HepG2 (cell line): ENCODE data around the gene HELZ2. TPM values are rescaled to one million over a fixed set of nuclear protein-coding genes. Genes with fewer than 3 reads are reported as not detected.

ENCODE experiments used
- ELF4 ChIP-seq: sonication (generic); formaldehyde crosslinking; IDR thresholded peaks from 2 replicates; pipeline ENCODE4 v1.5.0; 2020; ENCODE audit warnings: missing genetic modification reagents, mild to moderate bottlenecking, moderate library complexity, borderline replicate concordance
- GPN1 ChIP-seq: sonication (generic); formaldehyde crosslinking; IDR thresholded peaks from 2 replicates; pipeline ENCODE4 v1.5.1; 2020; ENCODE audit warnings: missing genetic modification reagents, borderline replicate concordance
- KAT8 ChIP-seq: IDR thresholded peaks from 2 replicates; pipeline ENCODE4 v1.6.1; 2016; ENCODE audit warnings: missing genetic modification reagents, missing compliant biosample characterization
- MTA3 ChIP-seq: sonication (generic); formaldehyde crosslinking; IDR thresholded peaks from 2 replicates; pipeline ENCODE4 v1.4.0; 2020; ENCODE audit warnings: missing genetic modification reagents
- MXD4 ChIP-seq: IDR thresholded peaks from 2 replicates; pipeline ENCODE4 v1.6.1; 2016; ENCODE audit warnings: mild to moderate bottlenecking, missing biosample characterization, missing genetic modification reagents
- NCOA5 ChIP-seq: sonication (generic); formaldehyde crosslinking; IDR thresholded peaks from 2 replicates; pipeline ENCODE4 v1.4.0; 2020; ENCODE audit warnings: missing genetic modification reagents
- PCBP2 ChIP-seq: fragments of 200-400 bp; formaldehyde crosslinking; optimal IDR thresholded peaks from 2 replicates; pipeline ENCODE3; 2018; ENCODE audit warnings: low read length, low read depth; ENCODE audit not compliant: poor library complexity, severe bottlenecking
- PHB2 ChIP-seq: fragments of 450-650 bp; IDR thresholded peaks from 2 replicates; pipeline ENCODE4 v1.6.1; 2018; ENCODE audit not compliant: partially characterized antibody
- PLRG1 ChIP-seq: fragments of 450-650 bp; conservative IDR thresholded peaks from 2 replicates; pipeline ENCODE4 v1.6.1; 2016
- PPARG ChIP-seq: conservative IDR thresholded peaks from 2 replicates; pipeline ENCODE4 v1.6.1; 2016; ENCODE audit warnings: missing biosample characterization, missing genetic modification reagents
- REXO4 ChIP-seq: sonication (generic); formaldehyde crosslinking; IDR thresholded peaks from 2 replicates; pipeline ENCODE4 v1.8.0; 2022; ENCODE audit warnings: missing genetic modification reagents, mild to moderate bottlenecking, borderline replicate concordance
- SNAI1 ChIP-seq: sonication (generic); formaldehyde crosslinking; IDR thresholded peaks from 2 replicates; pipeline ENCODE4 v1.5.0; 2020; ENCODE audit warnings: mild to moderate bottlenecking, missing genetic modification reagents, borderline replicate concordance
- ZBTB20 ChIP-seq: sonication (generic); formaldehyde crosslinking; IDR thresholded peaks from 2 replicates; pipeline ENCODE4 v1.8.1; 2023; ENCODE audit warnings: missing genetic modification reagents, low read depth, mild to moderate bottlenecking, borderline replicate concordance
- ZBTB42 ChIP-seq: sonication (generic); formaldehyde crosslinking; IDR thresholded peaks from 2 replicates; pipeline ENCODE4 v1.5.0; 2020; ENCODE audit warnings: mild to moderate bottlenecking, missing genetic modification reagents
- ZNF253 ChIP-seq: sonication (generic); formaldehyde crosslinking; IDR thresholded peaks from 2 replicates; pipeline ENCODE4 v1.8.0; 2022; ENCODE audit warnings: mild to moderate bottlenecking, missing genetic modification reagents, borderline replicate concordance
- ZNF256 ChIP-seq: sonication (generic); formaldehyde crosslinking; conservative IDR thresholded peaks from 2 replicates; pipeline ENCODE4 v1.4.0; 2020; ENCODE audit warnings: missing genetic modification reagents
- ZNF260 ChIP-seq: sonication (generic); formaldehyde crosslinking; IDR thresholded peaks from 2 replicates; pipeline ENCODE4 v1.4.0; 2020; ENCODE audit warnings: missing genetic modification reagents, low read depth, mild to moderate bottlenecking, borderline replicate concordance
- ZNF879 ChIP-seq: sonication (generic); formaldehyde crosslinking; IDR thresholded peaks from 2 replicates; pipeline ENCODE4 v1.8.1; 2023; ENCODE audit warnings: missing genetic modification reagents
- ZNF883 ChIP-seq: sonication (generic); formaldehyde crosslinking; IDR thresholded peaks from 2 replicates; pipeline ENCODE4 v1.5.1; 2020; ENCODE audit warnings: mild to moderate bottlenecking, missing genetic modification reagents; ENCODE audit errors: not compliant biosample characterization
- polyA plus RNA-seq, 8 experiments: library from polyadenylated mRNA; depleted of rRNA in 3 of 8; stranded (reverse) in 7 of 8; unstranded in 1 of 8; fragments of >200 nt; fragmentation: Illumina TruSeq in 4 of 8; extraction: Trizol in 4 of 8; gene quantifications; 2 replicates each; pipeline versions ENCODE4 v1.2.1 to v1.2.3, GENCODE V29; 2011 to 2016; ENCODE audit warnings: low read depth in 4 of 8, missing spikeins in 1 of 8, mixed read lengths in 1 of 8; ENCODE audit not compliant: insufficient read depth in 1 of 8
- total RNA-seq, 5 experiments: library from RNA; depleted of rRNA; stranded (reverse); fragments of >200 nt; fragmentation: Illumina TruSeq; extraction: Trizol; gene quantifications; 2 replicates each; pipeline ENCODE4 v1.2.3, GENCODE V29; 2016; ENCODE audit warnings: low read depth in 1 of 5
- TF ChIP-seq, protein P1 (sequence below): sonication (generic); formaldehyde crosslinking; IDR thresholded peaks from 2 replicates; pipeline ENCODE4 v1.5.1; 2020; ENCODE audit warnings: mild to moderate bottlenecking, missing genetic modification reagents, moderate library complexity
- TF ChIP-seq, protein P2 (sequence below): sonication (generic); formaldehyde crosslinking; IDR thresholded peaks from 2 replicates; pipeline ENCODE4 v1.4.0; 2020; ENCODE audit warnings: missing genetic modification reagents, borderline replicate concordance

Gene HELZ2
- total and polyA plus RNA-seq, 2 of the 13 experiments (the other 11 are each of a cell fraction or from before 2014, with no cell fraction given) = 9.6 to 10.1 TPM

DNA sequence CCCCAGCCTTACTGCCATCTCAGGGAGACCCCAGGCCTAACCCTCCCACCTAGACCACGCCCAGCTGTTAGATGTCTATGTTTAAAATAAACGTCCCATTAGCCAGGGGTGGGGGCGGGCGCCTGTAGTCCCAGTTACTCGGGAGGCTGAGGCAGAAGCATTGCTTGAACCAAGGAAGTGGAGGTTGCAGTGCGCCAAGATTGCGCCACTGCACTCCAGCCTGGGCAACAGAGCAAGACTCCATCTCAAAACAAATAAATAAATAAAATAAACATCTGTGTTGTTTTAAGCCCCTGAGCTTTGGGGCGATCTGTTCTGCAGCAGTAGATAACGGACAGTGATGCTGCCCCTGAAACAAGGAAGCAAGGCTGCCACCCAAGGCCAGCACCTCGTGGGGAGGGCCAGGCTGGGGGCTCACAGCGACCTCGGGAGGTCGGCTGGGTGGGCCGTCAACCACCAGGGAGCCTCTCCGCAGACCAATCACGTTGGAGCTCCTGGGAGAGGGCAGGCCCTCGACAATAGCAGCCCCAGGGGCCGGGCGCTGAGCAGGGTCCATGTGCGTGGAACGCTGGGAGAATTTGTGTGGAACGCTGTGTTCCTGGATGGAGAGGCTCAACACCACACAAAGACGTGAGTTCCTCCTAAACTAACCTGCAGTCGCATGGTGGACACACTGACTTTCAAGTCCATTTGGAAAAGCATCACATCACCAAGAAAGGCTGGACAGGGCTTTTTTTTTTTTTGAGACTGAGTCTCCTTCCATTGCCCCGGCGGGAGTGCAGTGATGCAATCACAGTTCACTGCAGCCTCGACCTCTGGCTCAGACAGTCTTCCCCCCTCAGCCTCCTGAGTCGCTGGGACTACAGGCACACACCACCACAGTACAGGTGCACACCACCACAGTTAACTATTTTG is 1.0 kb upstream of the HELZ2 start (continued):
- TF ChIP-seq PLRG1 (no peak), SNAI1 (no peak), ZNF260 (CRISPR knock-in tag) (no peak), ZNF879 (no peak), GPN1 (CRISPR knock-in tag) (no peak), REXO4 (CRISPR knock-in tag) (no peak), PPARG (no peak), ELF4 (no peak), ZNF253 (CRISPR knock-in tag) (peak; percentile 8; the same call in 1 of the 2 replicates), ZNF256 (CRISPR knock-in tag) (no peak), ZBTB20 (CRISPR knock-in tag) (no peak), ZBTB42 (CRISPR knock-in tag) (no peak), NCOA5 (CRISPR knock-in tag) (no peak), PCBP2 (no peak), PHB2 (no peak), KAT8 (peak; percentile 83), ZNF883 (no peak), MXD4 (CRISPR knock-in tag) (0 out of 2 replicates have a peak, but pooled peaks have one; percentile 44), MTA3 (CRISPR knock-in tag) (no peak)
- TF ChIP-seq, protein P1, sequence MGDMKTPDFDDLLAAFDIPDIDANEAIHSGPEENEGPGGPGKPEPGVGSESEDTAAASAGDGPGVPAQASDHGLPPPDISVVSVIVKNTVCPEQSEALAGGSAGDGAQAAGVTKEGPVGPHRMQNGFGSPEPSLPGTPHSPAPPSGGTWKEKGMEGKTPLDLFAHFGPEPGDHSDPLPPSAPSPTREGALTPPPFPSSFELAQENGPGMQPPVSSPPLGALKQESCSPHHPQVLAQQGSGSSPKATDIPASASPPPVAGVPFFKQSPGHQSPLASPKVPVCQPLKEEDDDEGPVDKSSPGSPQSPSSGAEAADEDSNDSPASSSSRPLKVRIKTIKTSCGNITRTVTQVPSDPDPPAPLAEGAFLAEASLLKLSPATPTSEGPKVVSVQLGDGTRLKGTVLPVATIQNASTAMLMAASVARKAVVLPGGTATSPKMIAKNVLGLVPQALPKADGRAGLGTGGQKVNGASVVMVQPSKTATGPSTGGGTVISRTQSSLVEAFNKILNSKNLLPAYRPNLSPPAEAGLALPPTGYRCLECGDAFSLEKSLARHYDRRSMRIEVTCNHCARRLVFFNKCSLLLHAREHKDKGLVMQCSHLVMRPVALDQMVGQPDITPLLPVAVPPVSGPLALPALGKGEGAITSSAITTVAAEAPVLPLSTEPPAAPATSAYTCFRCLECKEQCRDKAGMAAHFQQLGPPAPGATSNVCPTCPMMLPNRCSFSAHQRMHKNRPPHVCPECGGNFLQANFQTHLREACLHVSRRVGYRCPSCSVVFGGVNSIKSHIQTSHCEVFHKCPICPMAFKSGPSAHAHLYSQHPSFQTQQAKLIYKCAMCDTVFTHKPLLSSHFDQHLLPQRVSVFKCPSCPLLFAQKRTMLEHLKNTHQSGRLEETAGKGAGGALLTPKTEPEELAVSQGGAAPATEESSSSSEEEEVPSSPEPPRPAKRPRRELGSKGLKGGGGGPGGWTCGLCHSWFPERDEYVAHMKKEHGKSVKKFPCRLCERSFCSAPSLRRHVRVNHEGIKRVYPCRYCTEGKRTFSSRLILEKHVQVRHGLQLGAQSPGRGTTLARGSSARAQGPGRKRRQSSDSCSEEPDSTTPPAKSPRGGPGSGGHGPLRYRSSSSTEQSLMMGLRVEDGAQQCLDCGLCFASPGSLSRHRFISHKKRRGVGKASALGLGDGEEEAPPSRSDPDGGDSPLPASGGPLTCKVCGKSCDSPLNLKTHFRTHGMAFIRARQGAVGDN (CRISPR knock-in tag) = peak; percentile 82
- TF ChIP-seq, protein P2, sequence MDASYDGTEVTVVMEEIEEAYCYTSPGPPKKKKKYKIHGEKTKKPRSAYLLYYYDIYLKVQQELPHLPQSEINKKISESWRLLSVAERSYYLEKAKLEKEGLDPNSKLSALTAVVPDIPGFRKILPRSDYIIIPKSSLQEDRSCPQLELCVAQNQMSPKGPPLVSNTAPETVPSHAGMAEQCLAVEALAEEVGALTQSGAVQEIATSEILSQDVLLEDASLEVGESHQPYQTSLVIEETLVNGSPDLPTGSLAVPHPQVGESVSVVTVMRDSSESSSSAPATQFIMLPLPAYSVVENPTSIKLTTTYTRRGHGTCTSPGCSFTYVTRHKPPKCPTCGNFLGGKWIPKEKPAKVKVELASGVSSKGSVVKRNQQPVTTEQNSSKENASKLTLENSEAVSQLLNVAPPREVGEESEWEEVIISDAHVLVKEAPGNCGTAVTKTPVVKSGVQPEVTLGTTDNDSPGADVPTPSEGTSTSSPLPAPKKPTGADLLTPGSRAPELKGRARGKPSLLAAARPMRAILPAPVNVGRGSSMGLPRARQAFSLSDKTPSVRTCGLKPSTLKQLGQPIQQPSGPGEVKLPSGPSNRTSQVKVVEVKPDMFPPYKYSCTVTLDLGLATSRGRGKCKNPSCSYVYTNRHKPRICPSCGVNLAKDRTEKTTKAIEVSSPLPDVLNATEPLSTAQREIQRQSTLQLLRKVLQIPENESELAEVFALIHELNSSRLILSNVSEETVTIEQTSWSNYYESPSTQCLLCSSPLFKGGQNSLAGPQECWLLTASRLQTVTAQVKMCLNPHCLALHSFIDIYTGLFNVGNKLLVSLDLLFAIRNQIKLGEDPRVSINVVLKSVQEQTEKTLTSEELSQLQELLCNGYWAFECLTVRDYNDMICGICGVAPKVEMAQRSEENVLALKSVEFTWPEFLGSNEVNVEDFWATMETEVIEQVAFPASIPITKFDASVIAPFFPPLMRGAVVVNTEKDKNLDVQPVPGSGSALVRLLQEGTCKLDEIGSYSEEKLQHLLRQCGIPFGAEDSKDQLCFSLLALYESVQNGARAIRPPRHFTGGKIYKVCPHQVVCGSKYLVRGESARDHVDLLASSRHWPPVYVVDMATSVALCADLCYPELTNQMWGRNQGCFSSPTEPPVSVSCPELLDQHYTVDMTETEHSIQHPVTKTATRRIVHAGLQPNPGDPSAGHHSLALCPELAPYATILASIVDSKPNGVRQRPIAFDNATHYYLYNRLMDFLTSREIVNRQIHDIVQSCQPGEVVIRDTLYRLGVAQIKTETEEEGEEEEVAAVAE (CRISPR knock-in tag) = peak; percentile 34
